IMR-90 (cell line): Measurements from ENCODE around the gene BCL2L15. TPM values are rescaled to one million over a fixed set of nuclear protein-coding genes. Genes with fewer than 3 reads are reported as not detected.

Experiments
- ATAC-seq: fragments of 200-7000 bp; cut with Tn5 transposase; 2 replicates; pipeline ENCODE4 v1.9.1; 2020; ENCODE audit warnings: low read depth, mild to moderate bottlenecking, moderate library complexity
- BruUV-seq: library from RNA; stranded (reverse); fragments of 400-500 nt; replicated peaks from 2 replicates; lab custom pipeline; 2021; lab: Mats Ljungman, UMichigan
- CTCF ChIA-PET: fragments of 300-600 bp; formaldehyde crosslinking; extraction: SDS; loops from one replicate; lab custom pipeline; 2021; ENCODE audit warnings: antibody characterized with exemption; lab: Yijun Ruan, JAX
- POLR2A ChIA-PET: fragments of 300-600 bp; sonication (Branson Sonifier 250); formaldehyde crosslinking; loops from one replicate; lab custom pipeline; 2022; ENCODE audit warnings: antibody characterized with exemption; ENCODE audit not compliant: unreplicated experiment; lab: Charles Lee
- DNase-seq: peaks from one replicate; pipeline ENCODE4 v3.0.0; 2013
- H2AFZ ChIP-seq: replicated peaks from 2 replicates; pipeline ENCODE3; 2013; ENCODE audit warnings: low read length, mild to moderate bottlenecking; ENCODE audit not compliant: poor library complexity
- H2AK5ac ChIP-seq: 2 replicates; pipeline ENCODE4 v1.6.1; 2013; ENCODE audit warnings: low read depth, low read length, inconsistent platforms
- H2AK9ac ChIP-seq: replicated peaks from 2 replicates; pipeline ENCODE3; 2013; ENCODE audit warnings: mild to moderate bottlenecking, low read depth, low read length, moderate library complexity; ENCODE audit not compliant: poor library complexity
- H2BK120ac ChIP-seq: 2 replicates; pipeline ENCODE4 v1.6.1; 2013; ENCODE audit warnings: low read depth, low read length, inconsistent platforms
- H2BK15ac ChIP-seq: 3 replicates; pipeline ENCODE4 v1.6.1; 2013; ENCODE audit warnings: low read depth, low read length, inconsistent platforms
- H2BK20ac ChIP-seq: 2 replicates; pipeline ENCODE4 v1.6.1; 2013; ENCODE audit warnings: low read depth, mild to moderate bottlenecking, inconsistent platforms, low read length, moderate library complexity
- H2BK5ac ChIP-seq: 2 replicates; pipeline ENCODE4 v1.6.1; 2013; ENCODE audit warnings: mild to moderate bottlenecking, low read depth, low read length, inconsistent platforms; ENCODE audit not compliant: poor library complexity, severe bottlenecking
- H3K14ac ChIP-seq: replicated peaks from 2 replicates; pipeline ENCODE4 v1.6.1; 2013; ENCODE audit warnings: low read depth, low read length, inconsistent platforms
- H3K18ac ChIP-seq: 2 replicates; pipeline ENCODE4 v1.6.1; 2013; ENCODE audit warnings: low read depth, low read length, control low read depth
- H3K23ac ChIP-seq: 2 replicates; pipeline ENCODE4 v1.6.1; 2013; ENCODE audit warnings: low read depth, low read length, inconsistent platforms
- H3K27ac ChIP-seq: 2 replicates; pipeline ENCODE4 v1.5.1; 2013; ENCODE audit warnings: mild to moderate bottlenecking, control low read depth, low read length; ENCODE audit not compliant: insufficient read depth
- H3K27me3 ChIP-seq: 2 replicates; pipeline ENCODE4 v1.6.1; 2013; ENCODE audit warnings: low read length; ENCODE audit not compliant: control insufficient read depth, insufficient read depth
- H3K36me3 ChIP-seq: 2 replicates; pipeline ENCODE4 v1.6.1; 2013; ENCODE audit warnings: low read length, mixed read lengths; ENCODE audit not compliant: control insufficient read depth, insufficient read depth
- H3K4ac ChIP-seq: 2 replicates; pipeline ENCODE4 v1.6.1; 2013; ENCODE audit warnings: low read depth, low read length, inconsistent platforms
- H3K4me1 ChIP-seq: 2 replicates; pipeline ENCODE4 v1.6.1; 2013; ENCODE audit warnings: low read length, mixed read lengths; ENCODE audit not compliant: control insufficient read depth, insufficient read depth
- H3K4me2 ChIP-seq: 2 replicates; pipeline ENCODE4 v1.6.1; 2013; ENCODE audit warnings: low read depth, mild to moderate bottlenecking, control low read depth, low read length, moderate library complexity
- H3K4me3 ChIP-seq: 2 replicates; pipeline ENCODE4 v1.5.1; 2013; ENCODE audit warnings: low read depth, mild to moderate bottlenecking, control low read depth, low read length, moderate library complexity; ENCODE audit not compliant: insufficient read depth
- H3K56ac ChIP-seq: 2 replicates; pipeline ENCODE4 v1.6.1; 2013; ENCODE audit warnings: low read length, inconsistent platforms; ENCODE audit not compliant: insufficient read depth; ENCODE audit errors: extremely low read depth
- H3K79me1 ChIP-seq, 2 experiments: 2 replicates each; pipeline ENCODE4 v1.6.1; 2013; ENCODE audit warnings: low read length in 2 of 2, inconsistent platforms in 1 of 2, low read depth in 1 of 2
- H3K9ac ChIP-seq: 2 replicates; pipeline ENCODE4 v1.6.1; 2013; ENCODE audit warnings: low read depth, low read length, control low read depth
- H3K9me1 ChIP-seq: 2 replicates; pipeline ENCODE4 v1.6.1; 2013; ENCODE audit warnings: low read length, inconsistent platforms; ENCODE audit not compliant: insufficient read depth
- H3K9me3 ChIP-seq: 2 replicates; pipeline ENCODE4 v1.6.1; 2013; ENCODE audit warnings: low read length; ENCODE audit not compliant: control insufficient read depth, insufficient read depth
- H4K20me1 ChIP-seq: 2 replicates; pipeline ENCODE4 v1.6.1; 2013; ENCODE audit warnings: low read length, inconsistent platforms; ENCODE audit not compliant: insufficient read depth
- H4K5ac ChIP-seq: 2 replicates; pipeline ENCODE4 v1.6.1; 2013; ENCODE audit warnings: mild to moderate bottlenecking, low read depth, low read length, control low read depth
- H4K8ac ChIP-seq, 2 experiments: 2 replicates each; pipeline ENCODE4 v1.6.1; 2013; ENCODE audit warnings: low read depth in 2 of 2, low read length in 2 of 2, control low read depth in 1 of 2, inconsistent platforms in 1 of 2
- H4K91ac ChIP-seq: 2 replicates; pipeline ENCODE4 v1.6.1; 2013; ENCODE audit warnings: low read depth, low read length, inconsistent platforms; ENCODE audit not compliant: insufficient read depth
- MAZ ChIP-seq: IDR thresholded peaks from 2 replicates; pipeline ENCODE4 v1.6.1; 2012; ENCODE audit warnings: low read depth, mild to moderate bottlenecking, low read length, improper control_type of control experiment, moderate library complexity, borderline replicate concordance
- WGBS, 2 experiments: methylation state at CpG; one replicate each; pipeline versions ENCODE4 v1.1.5 to v1.1.7; 2013; ENCODE audit warnings: missing lambda C conversion rate in 2 of 2; ENCODE audit not compliant: insufficient read length in 1 of 2; ENCODE audit errors: extremely low coverage in 2 of 2; 5-methylcytosine and 5-hydroxymethylcytosine counted together
- dilution Hi-C: fragments of 300-500 bp; cut with HindIII; formaldehyde crosslinking; loops from one replicate; pipeline ENCODE4 v1.14.3; 2018; ENCODE audit warnings: low sequenced_read_pairs; ENCODE audit not compliant: unreplicated experiment
- in situ Hi-C: fragments of 300-500 bp; cut with MboI; formaldehyde crosslinking; loops from 3 replicates; pipeline ENCODE4 v1.14.3; 2019; ENCODE audit warnings: low sequenced_read_pairs, inconsistent platforms, mixed read lengths
- intact Hi-C: fragments of 100-400 bp; cut with micrococcal nuclease; formaldehyde crosslinking; loops from 2 replicates; pipeline ENCODE4 v1.10.0; 2022
- polyA plus RNA-seq, 3 experiments: library from polyadenylated mRNA; depleted of rRNA; stranded (reverse); fragments of >200 nt; gene quantifications; 2 replicates each; pipeline ENCODE4 v1.2.3, GENCODE V29; 2012; ENCODE audit warnings: low replicate concordance in 1 of 3
- total RNA-seq: library from RNA; depleted of rRNA; stranded (reverse); fragments of >200 nt; gene quantifications from 2 replicates; pipeline ENCODE4 v1.2.3, GENCODE V29; 2012
- TF ChIP-seq, protein P1 (sequence below): fragments of 150-350 bp; IDR thresholded peaks from 2 replicates; pipeline ENCODE4 v1.6.1; 2016; ENCODE audit warnings: low read depth, mild to moderate bottlenecking, low read length, moderate library complexity, borderline replicate concordance

Gene BCL2L15
- total and polyA plus RNA-seq, 2 of the 4 experiments (the other 2 are of a cell fraction): under 0.01 to 0.15 TPM

DNA sequence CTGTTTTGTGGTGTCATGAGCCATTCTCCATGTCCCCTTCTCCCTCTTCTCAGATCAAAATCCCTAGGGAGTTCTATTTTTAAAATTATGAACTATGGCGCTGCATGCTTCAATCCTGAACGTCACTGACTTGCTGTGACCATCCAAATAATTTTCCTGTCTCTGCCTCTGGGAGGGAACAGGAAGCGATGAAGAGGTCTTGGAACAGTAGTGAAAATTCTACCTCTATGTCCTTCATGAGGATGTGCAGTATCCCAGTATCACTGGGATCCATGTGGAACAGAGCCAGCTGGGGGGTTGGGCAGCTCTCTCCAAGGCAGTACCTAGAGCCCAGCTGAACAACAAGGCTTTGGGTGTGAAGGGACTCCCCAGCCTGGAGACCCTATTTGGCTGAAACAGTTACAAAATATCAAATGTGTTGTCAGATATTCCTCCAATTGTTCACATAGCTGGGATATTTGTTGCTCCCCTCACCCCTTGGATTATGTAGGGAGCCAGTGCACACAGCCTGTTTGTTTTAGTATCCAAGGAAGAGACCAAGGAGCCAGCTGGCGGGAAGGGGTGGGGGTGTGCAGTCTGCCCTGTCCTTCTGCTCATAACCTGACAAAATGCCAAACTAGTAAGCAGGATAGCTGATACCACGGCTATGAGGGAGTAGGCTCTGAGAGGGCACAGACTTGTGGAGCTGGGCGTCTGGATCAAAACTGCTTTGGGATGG is 25.4 kb upstream of the BCL2L15 start:
- no peak overlapping the region for H2AK5ac ChIP-seq
- no peak overlapping the region; the same call in 1 of the 3 replicates for H2BK15ac ChIP-seq
- H3K18ac ChIP-seq: peak overlapping the region; percentile 66
- H3K4me1 ChIP-seq: peaks cover 7% of the 10 kb centered on the region
- dilution Hi-C loops (no loop called here), in situ Hi-C loops (loop anchor here (25.0 kb wide), 1 partner anchor 775 kb away; no protein-coding TSS in a partner anchor), intact Hi-C loops (loop anchor here (2.0 kb wide), 1 partner anchor 16 kb away; the partner anchor contains the start of gene HIPK1)
- ATAC-seq: peak; percentile 97
- peak; percentile 88 for DNase-seq
- WGBS, 2 experiments: 13% methylated on average over 2 of the region's 6 CpGs; no CpG with 5 or more reads in 1 of the 2 experiments
- H3K14ac ChIP-seq: peak overlapping the region; percentile 7
- no peaks in the 10 kb centered on the region for H4K20me1 ChIP-seq
- H4K91ac ChIP-seq: peak overlapping the region; percentile 25
- peak overlapping the region; percentile 74 for H2BK20ac ChIP-seq
- peaks cover 13% of the 10 kb centered on the region for H3K36me3 ChIP-seq
- H3K79me1 ChIP-seq: peaks cover 6 to 36% of the 10 kb centered on the region in 2 experiments; a peak in 2 of 4 replicates
- no peak overlapping the region; the same call in 1 of the 2 replicates for H3K9ac ChIP-seq
- peak overlapping the region; percentile 72 for H4K5ac ChIP-seq
- no peak overlapping the region for H3K4me3 ChIP-seq
- no peak overlapping the region for H3K23ac ChIP-seq
- peak overlapping the region; percentile 75 for H2AK9ac ChIP-seq
- ChIA-PET CTCF (no interaction called here), POLR2A (interaction anchor here (0.5 to 1.4 kb wide), 2 partner anchors 9 to 36 kb away, joined by 4 to 6 read pairs; partner anchors contain the start of gene AP4B1)
- no peaks in the 10 kb centered on the region for H3K27me3 ChIP-seq
- BruUV-seq: no TSS peak
- peak overlapping the region in 1 of 2 experiments; percentile 82; a peak in 2 of 4 replicates for H4K8ac ChIP-seq
- H2BK5ac ChIP-seq: peak overlapping the region; percentile 59
- peak; percentile 50; the same call in 1 of the 2 replicates for TF ChIP-seq MAZ
- TF ChIP-seq, protein P1, sequence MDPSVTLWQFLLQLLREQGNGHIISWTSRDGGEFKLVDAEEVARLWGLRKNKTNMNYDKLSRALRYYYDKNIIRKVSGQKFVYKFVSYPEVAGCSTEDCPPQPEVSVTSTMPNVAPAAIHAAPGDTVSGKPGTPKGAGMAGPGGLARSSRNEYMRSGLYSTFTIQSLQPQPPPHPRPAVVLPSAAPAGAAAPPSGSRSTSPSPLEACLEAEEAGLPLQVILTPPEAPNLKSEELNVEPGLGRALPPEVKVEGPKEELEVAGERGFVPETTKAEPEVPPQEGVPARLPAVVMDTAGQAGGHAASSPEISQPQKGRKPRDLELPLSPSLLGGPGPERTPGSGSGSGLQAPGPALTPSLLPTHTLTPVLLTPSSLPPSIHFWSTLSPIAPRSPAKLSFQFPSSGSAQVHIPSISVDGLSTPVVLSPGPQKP: no peak
- peak overlapping the region; percentile 86 for H2BK120ac ChIP-seq
- peaks cover 9% of the 10 kb centered on the region for H3K9me1 ChIP-seq
- peak overlapping the region; percentile 83; the same call in 1 of the 2 replicates for H3K27ac ChIP-seq
- H3K56ac ChIP-seq: peak overlapping the region; percentile 14; the same call in 1 of the 2 replicates
- H3K4me2 ChIP-seq: peak overlapping the region; percentile 74
- H2AFZ ChIP-seq: peak overlapping the region; percentile 72
- no peaks in the 10 kb centered on the region for H3K9me3 ChIP-seq
- peak overlapping the region; percentile 77 for H3K4ac ChIP-seq
